HFF-Myc (cell line): Measurements from ENCODE around the gene SLC66A2.

Source experiments
- DNase-seq: peaks from one replicate; pipeline ENCODE4 v3.0.0-alpha.2; 2011; ENCODE audit warnings: low read depth; ENCODE audit errors: extremely low read depth
- H3K4me3 ChIP-seq: replicated peaks from 2 replicates; pipeline ENCODE4 v1.5.1; 2011; ENCODE audit warnings: low read depth, mild to moderate bottlenecking, control low read depth, low read length
- TF ChIP-seq, protein P1 (sequence below): IDR thresholded peaks from 2 replicates; pipeline ENCODE4 v1.5.1; 2012; ENCODE audit warnings: mild to moderate bottlenecking, low read depth, low read length, control low read depth; ENCODE audit errors: missing control alignments

Gene SLC66A2

GRCh38 chr18:79958981-79959380, 7.5 kb upstream of the SLC66A2 start:
- H3K4me3 ChIP-seq, result no peak overlapping the region
- TF ChIP-seq, protein P1, sequence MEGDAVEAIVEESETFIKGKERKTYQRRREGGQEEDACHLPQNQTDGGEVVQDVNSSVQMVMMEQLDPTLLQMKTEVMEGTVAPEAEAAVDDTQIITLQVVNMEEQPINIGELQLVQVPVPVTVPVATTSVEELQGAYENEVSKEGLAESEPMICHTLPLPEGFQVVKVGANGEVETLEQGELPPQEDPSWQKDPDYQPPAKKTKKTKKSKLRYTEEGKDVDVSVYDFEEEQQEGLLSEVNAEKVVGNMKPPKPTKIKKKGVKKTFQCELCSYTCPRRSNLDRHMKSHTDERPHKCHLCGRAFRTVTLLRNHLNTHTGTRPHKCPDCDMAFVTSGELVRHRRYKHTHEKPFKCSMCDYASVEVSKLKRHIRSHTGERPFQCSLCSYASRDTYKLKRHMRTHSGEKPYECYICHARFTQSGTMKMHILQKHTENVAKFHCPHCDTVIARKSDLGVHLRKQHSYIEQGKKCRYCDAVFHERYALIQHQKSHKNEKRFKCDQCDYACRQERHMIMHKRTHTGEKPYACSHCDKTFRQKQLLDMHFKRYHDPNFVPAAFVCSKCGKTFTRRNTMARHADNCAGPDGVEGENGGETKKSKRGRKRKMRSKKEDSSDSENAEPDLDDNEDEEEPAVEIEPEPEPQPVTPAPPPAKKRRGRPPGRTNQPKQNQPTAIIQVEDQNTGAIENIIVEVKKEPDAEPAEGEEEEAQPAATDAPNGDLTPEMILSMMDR, result no peak
- no peak for DNase-seq

DNA sequence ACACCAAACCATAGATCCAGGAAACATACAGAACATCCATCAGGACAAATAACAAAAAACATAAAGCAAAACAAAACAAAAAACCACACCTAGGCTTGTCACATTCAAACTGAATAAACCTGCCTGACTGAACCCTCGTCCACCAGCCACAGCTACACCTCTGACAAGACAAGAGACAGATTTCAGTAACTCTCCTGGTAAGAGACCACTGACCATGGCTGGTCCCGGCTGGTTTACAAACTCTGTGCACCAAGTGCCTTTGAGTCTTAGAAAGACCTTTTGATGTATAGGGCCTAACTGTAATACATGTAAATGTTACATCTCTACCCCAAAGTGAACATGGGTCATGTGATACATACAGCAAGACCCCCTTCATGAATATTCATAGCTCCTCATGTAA, 4.8 kb upstream of the SLC66A2 start:
- TF ChIP-seq, protein P1, result no peak
- DNase-seq, result no peak
- H3K4me3 ChIP-seq, result no peak overlapping the region

- TF ChIP-seq, protein P1, result no peak
- H3K4me3 ChIP-seq, result no peak overlapping the region
- DNase-seq, result no peak
These were observed 4.0 kb upstream of the SLC66A2 start for GRCh38 chr18:79955302-79956075.

- no peak overlapping the region for H3K4me3 ChIP-seq
- DNase-seq, result no peak
- TF ChIP-seq, protein P1, result no peak
These were observed 3.3 kb upstream of the SLC66A2 start for GRCh38 chr18:79954791-79955190.

DNA sequence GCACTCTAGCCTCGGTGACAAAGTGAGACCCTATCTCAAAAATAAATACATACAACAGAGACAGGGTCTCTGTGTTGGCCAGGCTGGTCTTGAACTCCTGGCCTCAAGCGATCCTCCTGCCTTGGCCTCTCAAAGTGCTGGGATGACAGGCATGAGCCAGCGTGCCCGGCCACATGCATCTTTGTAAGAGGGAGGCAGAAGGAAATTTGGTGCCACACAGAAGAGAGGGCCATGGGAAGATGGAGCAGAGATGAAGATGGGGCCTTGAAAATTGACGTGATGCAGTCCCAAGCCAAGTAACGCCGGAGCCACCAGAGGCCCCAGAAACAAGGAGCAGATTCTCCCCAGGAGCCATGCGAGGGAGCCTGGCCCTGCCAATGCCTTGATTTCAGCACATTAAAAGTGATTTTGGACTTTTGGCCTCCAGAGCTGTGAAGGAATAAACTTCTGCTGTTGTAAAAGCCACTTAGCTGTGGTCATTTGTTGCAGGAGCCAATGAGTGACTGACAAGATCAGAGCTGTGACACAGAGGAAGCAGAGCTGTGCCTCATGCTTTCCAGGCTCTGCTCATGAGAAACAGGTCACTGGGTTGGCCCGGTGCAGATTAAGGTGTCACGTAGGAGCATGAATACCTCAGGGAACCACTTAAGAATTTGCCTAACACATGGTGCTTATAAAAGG, 2.7 kb upstream of the SLC66A2 start:
- no peak for DNase-seq
- TF ChIP-seq, protein P1, result no peak
- H3K4me3 ChIP-seq, result no peak overlapping the region

GRCh38 chr18:79952996-79953559, 1.6 kb upstream of the SLC66A2 start:
- TF ChIP-seq, protein P1, result no peak
- no peak overlapping the region for H3K4me3 ChIP-seq
- DNase-seq, result no peak
